Neural cell (in vitro differentiated cells): ENCODE results near the gene CTNNB1. TPM values are rescaled to one million over a fixed set of nuclear protein-coding genes. Genes with fewer than 3 reads are reported as not detected.

ENCODE experiments used
- H2AFZ ChIP-seq: fragments of 200-600, 300-800 bp; sonication (generic), shearing (Covaris generic); 2 replicates; pipeline ENCODE4 v1.6.0; 2014; ENCODE audit warnings: low read depth, mild to moderate bottlenecking, antibody characterized with exemption, low read length, moderate library complexity
- H3F3A ChIP-seq: fragments of 200-600 bp; shearing (Covaris generic); 2 replicates; pipeline ENCODE4 v1.6.1; 2016; ENCODE audit warnings: mild to moderate bottlenecking, moderate library complexity, mixed read lengths, antibody characterized with exemption, low read length; ENCODE audit not compliant: insufficient read depth, poor library complexity, severe bottlenecking
- H3K27ac ChIP-seq: fragments of 200-600, 300-800 bp; sonication (generic), shearing (Covaris generic); 2 replicates; pipeline ENCODE4 v1.5.1; 2014; ENCODE audit warnings: mild to moderate bottlenecking, low read length, moderate library complexity
- H3K27me3 ChIP-seq: fragments of 300-800, 200-600 bp; sonication (generic), shearing (Covaris generic); 2 replicates; pipeline ENCODE4 v1.6.0; 2014; ENCODE audit warnings: mild to moderate bottlenecking, low read depth, low read length, moderate library complexity; ENCODE audit not compliant: insufficient read depth
- H3K36me3 ChIP-seq: fragments of 300-800, 200-600 bp; sonication (generic), shearing (Covaris generic); 2 replicates; pipeline ENCODE4 v1.5.1; 2014; ENCODE audit warnings: mild to moderate bottlenecking, antibody characterized with exemption, low read length, moderate library complexity; ENCODE audit not compliant: insufficient read depth
- H3K4me2 ChIP-seq: fragments of 300-800, 200-600 bp; sonication (generic), shearing (Covaris generic); 2 replicates; pipeline ENCODE4 v1.6.0; 2014; ENCODE audit warnings: mild to moderate bottlenecking, low read length
- H3K4me3 ChIP-seq: fragments of 300-800, 200-600 bp; sonication (generic), shearing (Covaris generic); 2 replicates; pipeline ENCODE4 v1.5.1; 2014; ENCODE audit warnings: mild to moderate bottlenecking, low read length, moderate library complexity
- H3K79me2 ChIP-seq: fragments of 200-600 bp; shearing (Covaris generic); replicated peaks from 2 replicates; pipeline ENCODE4 v1.6.0; 2014; ENCODE audit warnings: mild to moderate bottlenecking, low read length, moderate library complexity; ENCODE audit not compliant: insufficient read depth
- H3K9ac ChIP-seq: fragments of 300-800, 200-600 bp; sonication (generic), shearing (Covaris generic); 2 replicates; pipeline ENCODE4 v1.6.1; 2016; ENCODE audit warnings: mild to moderate bottlenecking, low read length, mixed read lengths
- H3K9me2 ChIP-seq: fragments of 200-600 bp; shearing (Covaris generic); 2 replicates; pipeline ENCODE4 v1.6.1; 2016; ENCODE audit warnings: mild to moderate bottlenecking, low read length, mixed read lengths; ENCODE audit not compliant: insufficient read depth
- H3K9me3 ChIP-seq: fragments of 200-600, 300-800 bp; sonication (generic), shearing (Covaris generic); 2 replicates; pipeline ENCODE4 v1.6.1; 2016; ENCODE audit warnings: mild to moderate bottlenecking, mixed run types, low read length, moderate library complexity, mixed read lengths
- H4K20me1 ChIP-seq: fragments of 200-600 bp; shearing (Covaris generic); 2 replicates; pipeline ENCODE4 v1.6.1; 2016; ENCODE audit warnings: mild to moderate bottlenecking, mixed run types; ENCODE audit not compliant: insufficient read depth
- EP300 ChIP-seq: fragments of 450-650 bp; conservative IDR thresholded peaks from 2 replicates; pipeline ENCODE4 v1.6.1; 2014; ENCODE audit warnings: antibody characterized with exemption, mild to moderate bottlenecking, moderate library complexity; ENCODE audit not compliant: poor library complexity, severe bottlenecking
- EZH2 ChIP-seq: fragments of 200-600, 300-800 bp; shearing (Covaris generic), sonication (generic); IDR thresholded peaks from 2 replicates; pipeline ENCODE4 v1.6.1; 2014; ENCODE audit warnings: antibody characterized with exemption, low read length, borderline replicate concordance, mild to moderate bottlenecking; ENCODE audit not compliant: insufficient read depth, poor library complexity, severe bottlenecking
- MXI1 ChIP-seq: fragments of 450-650 bp; conservative IDR thresholded peaks from 2 replicates; pipeline ENCODE4 v1.6.1; 2014; ENCODE audit warnings: antibody characterized with exemption, mild to moderate bottlenecking; ENCODE audit not compliant: poor library complexity, severe bottlenecking
- POLR2AphosphoS5 ChIP-seq: IDR thresholded peaks from 2 replicates; pipeline ENCODE4 v1.6.1; 2012
- RAD21 ChIP-seq: fragments of 450-650 bp; conservative IDR thresholded peaks from 2 replicates; pipeline ENCODE4 v1.6.1; 2014; ENCODE audit warnings: antibody characterized with exemption, mild to moderate bottlenecking, moderate library complexity
- SMC3 ChIP-seq: fragments of 450-650 bp; conservative IDR thresholded peaks from 2 replicates; pipeline ENCODE4 v1.6.1; 2014; ENCODE audit warnings: antibody characterized with exemption, mild to moderate bottlenecking, moderate library complexity; ENCODE audit not compliant: poor library complexity
- TAF1 ChIP-seq: IDR thresholded peaks from 2 replicates; pipeline ENCODE4 v1.6.1; 2012; ENCODE audit warnings: low read depth
- polyA plus RNA-seq: library from polyadenylated mRNA; depleted of rRNA; stranded (reverse); fragments of >200 nt; gene quantifications from 2 replicates; pipeline ENCODE4 v1.2.3, GENCODE V29; 2014
- TF ChIP-seq, protein P1 (sequence below): IDR thresholded peaks from 2 replicates; pipeline ENCODE4 v1.6.1; 2012; ENCODE audit warnings: borderline replicate concordance
- TF ChIP-seq, protein P2 (sequence below): fragments of 450-650 bp; IDR thresholded peaks from 2 replicates; pipeline ENCODE4 v1.5.1; 2014; ENCODE audit warnings: antibody characterized with exemption, mild to moderate bottlenecking, moderate library complexity; ENCODE audit not compliant: poor library complexity, severe bottlenecking

Gene CTNNB1
- polyA plus RNA-seq, 1 donor from 2014 or later = 317 TPM

DNA sequence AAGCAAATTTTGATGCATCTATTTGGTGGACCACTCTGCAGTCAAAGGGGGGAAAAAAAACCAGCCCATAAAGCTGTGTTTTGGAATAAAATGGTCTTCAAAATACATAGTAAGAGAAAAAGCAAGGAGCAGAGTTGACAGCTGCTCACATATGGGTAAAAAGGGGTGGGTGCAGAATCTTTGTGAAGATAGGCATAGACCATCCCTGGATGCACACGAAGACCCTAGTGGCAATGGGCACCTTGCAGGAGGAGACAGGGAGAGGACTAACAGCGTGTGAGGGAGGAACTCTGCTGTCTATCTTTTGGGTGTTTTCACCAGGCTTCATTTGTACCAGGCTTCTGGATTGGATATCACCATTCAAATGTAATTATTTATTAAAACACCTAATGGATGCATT, 43.9 kb downstream of the CTNNB1 start:
- no peak overlapping the region for H3K4me2 ChIP-seq
- H3K9me3 ChIP-seq = no peaks in the 10 kb centered on the region
- no peak overlapping the region for H3K4me3 ChIP-seq
- H3K36me3 ChIP-seq = peaks cover 35% of the 10 kb centered on the region
- H3F3A ChIP-seq = no peaks in the 10 kb centered on the region
- H3K79me2 ChIP-seq = no peaks in the 10 kb centered on the region
- no peaks in the 10 kb centered on the region for H3K9me2 ChIP-seq
- H3K27me3 ChIP-seq = no peaks in the 10 kb centered on the region
- no peaks in the 10 kb centered on the region for H4K20me1 ChIP-seq
- no peak overlapping the region for H3K27ac ChIP-seq
- H2AFZ ChIP-seq = no peak overlapping the region
- TF ChIP-seq EZH2 = no peak
- no peak for TF ChIP-seq TAF1
- TF ChIP-seq RAD21 = no peak
- TF ChIP-seq EP300 = no peak
- TF ChIP-seq, protein P1, sequence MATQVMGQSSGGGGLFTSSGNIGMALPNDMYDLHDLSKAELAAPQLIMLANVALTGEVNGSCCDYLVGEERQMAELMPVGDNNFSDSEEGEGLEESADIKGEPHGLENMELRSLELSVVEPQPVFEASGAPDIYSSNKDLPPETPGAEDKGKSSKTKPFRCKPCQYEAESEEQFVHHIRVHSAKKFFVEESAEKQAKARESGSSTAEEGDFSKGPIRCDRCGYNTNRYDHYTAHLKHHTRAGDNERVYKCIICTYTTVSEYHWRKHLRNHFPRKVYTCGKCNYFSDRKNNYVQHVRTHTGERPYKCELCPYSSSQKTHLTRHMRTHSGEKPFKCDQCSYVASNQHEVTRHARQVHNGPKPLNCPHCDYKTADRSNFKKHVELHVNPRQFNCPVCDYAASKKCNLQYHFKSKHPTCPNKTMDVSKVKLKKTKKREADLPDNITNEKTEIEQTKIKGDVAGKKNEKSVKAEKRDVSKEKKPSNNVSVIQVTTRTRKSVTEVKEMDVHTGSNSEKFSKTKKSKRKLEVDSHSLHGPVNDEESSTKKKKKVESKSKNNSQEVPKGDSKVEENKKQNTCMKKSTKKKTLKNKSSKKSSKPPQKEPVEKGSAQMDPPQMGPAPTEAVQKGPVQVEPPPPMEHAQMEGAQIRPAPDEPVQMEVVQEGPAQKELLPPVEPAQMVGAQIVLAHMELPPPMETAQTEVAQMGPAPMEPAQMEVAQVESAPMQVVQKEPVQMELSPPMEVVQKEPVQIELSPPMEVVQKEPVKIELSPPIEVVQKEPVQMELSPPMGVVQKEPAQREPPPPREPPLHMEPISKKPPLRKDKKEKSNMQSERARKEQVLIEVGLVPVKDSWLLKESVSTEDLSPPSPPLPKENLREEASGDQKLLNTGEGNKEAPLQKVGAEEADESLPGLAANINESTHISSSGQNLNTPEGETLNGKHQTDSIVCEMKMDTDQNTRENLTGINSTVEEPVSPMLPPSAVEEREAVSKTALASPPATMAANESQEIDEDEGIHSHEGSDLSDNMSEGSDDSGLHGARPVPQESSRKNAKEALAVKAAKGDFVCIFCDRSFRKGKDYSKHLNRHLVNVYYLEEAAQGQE = no peak
- no peak for TF ChIP-seq MXI1
- H3K9ac ChIP-seq = no peak overlapping the region

DNA sequence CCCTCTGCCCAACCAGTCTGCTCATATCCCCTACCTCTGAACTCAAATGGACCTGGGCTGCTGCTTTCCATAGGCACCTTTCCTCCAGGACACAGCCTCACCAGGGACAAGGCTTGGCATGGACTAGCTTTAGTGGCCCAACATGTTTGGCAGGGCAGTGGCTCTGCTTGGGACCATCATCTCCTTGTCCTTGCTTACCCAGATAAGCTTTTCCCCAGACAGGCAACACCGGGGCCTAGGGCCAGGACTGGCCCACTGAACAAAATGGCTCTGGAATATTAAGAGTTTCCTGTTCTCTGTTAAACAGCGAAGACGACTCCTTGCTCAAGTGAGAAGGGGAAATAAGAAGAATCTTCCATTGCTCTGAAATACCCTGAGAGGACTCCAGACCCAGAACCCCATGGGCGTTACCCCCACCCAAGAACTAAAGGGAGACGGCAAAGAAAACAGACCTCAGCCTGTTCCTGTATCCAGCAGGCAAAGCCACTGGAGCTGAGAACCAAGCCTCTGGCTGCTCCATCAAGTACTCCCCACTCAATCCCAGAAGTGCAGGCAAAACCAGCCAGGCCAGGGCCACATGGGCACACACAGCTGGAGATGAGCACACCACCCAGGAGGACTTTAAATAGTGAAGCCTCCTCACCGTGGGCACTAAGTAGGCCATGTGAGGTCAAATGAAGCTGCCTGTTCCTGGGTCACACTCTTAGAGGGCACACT, 45.5 kb downstream of the CTNNB1 start:
- TF ChIP-seq, protein P1 = no peak
- TF ChIP-seq EZH2 (no peak), POLR2AphosphoS5 (no peak), TAF1 (no peak), RAD21 (no peak), SMC3 (no peak), EP300 (no peak), MXI1 (no peak)
- TF ChIP-seq, protein P2, sequence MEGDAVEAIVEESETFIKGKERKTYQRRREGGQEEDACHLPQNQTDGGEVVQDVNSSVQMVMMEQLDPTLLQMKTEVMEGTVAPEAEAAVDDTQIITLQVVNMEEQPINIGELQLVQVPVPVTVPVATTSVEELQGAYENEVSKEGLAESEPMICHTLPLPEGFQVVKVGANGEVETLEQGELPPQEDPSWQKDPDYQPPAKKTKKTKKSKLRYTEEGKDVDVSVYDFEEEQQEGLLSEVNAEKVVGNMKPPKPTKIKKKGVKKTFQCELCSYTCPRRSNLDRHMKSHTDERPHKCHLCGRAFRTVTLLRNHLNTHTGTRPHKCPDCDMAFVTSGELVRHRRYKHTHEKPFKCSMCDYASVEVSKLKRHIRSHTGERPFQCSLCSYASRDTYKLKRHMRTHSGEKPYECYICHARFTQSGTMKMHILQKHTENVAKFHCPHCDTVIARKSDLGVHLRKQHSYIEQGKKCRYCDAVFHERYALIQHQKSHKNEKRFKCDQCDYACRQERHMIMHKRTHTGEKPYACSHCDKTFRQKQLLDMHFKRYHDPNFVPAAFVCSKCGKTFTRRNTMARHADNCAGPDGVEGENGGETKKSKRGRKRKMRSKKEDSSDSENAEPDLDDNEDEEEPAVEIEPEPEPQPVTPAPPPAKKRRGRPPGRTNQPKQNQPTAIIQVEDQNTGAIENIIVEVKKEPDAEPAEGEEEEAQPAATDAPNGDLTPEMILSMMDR = no peak

More for the DNA sequence above, 45.5 kb downstream of the CTNNB1 start:
- Histone ChIP-seq H3K36me3 (peaks cover 26% of the 10 kb centered on the region), H3F3A (no peaks in the 10 kb centered on the region), H3K9ac (no peak overlapping the region), H3K9me3 (no peaks in the 10 kb centered on the region), H3K4me2 (no peak overlapping the region), H3K27me3 (no peaks in the 10 kb centered on the region), H3K27ac (no peak overlapping the region), H3K9me2 (no peaks in the 10 kb centered on the region), H2AFZ (no peak overlapping the region), H4K20me1 (no peaks in the 10 kb centered on the region), H3K4me3 (no peak overlapping the region), H3K79me2 (no peaks in the 10 kb centered on the region)
